ENCODE results near the gene SH3D19.

DNA sequence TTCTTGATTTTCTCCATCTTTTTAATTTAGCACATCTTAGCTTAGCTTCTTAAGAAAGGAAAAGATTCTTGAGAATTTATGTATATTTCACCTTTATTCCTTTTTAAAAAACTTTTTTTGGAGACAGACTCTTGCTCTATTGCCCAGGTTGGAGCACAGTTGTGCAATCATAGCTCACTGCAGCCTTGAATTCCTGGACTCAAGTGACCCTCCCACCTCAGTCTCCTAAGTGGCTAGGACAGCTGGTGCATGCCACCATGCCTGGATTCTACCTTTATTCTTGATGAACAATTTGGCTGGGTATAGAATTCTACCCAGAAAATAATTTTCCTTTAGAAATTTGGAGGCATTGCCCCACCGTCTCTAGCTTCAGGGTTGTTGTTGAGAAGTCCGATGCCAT, 19.5 kb upstream of the SH3D19 start:
- TF ChIP-seq, protein P1, sequence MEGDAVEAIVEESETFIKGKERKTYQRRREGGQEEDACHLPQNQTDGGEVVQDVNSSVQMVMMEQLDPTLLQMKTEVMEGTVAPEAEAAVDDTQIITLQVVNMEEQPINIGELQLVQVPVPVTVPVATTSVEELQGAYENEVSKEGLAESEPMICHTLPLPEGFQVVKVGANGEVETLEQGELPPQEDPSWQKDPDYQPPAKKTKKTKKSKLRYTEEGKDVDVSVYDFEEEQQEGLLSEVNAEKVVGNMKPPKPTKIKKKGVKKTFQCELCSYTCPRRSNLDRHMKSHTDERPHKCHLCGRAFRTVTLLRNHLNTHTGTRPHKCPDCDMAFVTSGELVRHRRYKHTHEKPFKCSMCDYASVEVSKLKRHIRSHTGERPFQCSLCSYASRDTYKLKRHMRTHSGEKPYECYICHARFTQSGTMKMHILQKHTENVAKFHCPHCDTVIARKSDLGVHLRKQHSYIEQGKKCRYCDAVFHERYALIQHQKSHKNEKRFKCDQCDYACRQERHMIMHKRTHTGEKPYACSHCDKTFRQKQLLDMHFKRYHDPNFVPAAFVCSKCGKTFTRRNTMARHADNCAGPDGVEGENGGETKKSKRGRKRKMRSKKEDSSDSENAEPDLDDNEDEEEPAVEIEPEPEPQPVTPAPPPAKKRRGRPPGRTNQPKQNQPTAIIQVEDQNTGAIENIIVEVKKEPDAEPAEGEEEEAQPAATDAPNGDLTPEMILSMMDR (IDR thresholded peaks at IDR 0.05; ENCODE audit: insufficient read depth, low read depth, low read length) = no peak
- TF ChIP-seq EZH2 (IDR thresholded peaks at IDR 0.05; ENCODE audit: insufficient read depth, low read length) = no peak
